ENCODE measurements around the gene ARRDC2.

ARRDC2 gene

GRCh38 chr19:17999684-18000479 lies 8.1 kb upstream of the ARRDC2 start:
- Histone ChIP-seq H3K27me3 (ENCODE audit: insufficient read depth, low read length) (peaks cover 3% of the 10 kb centered on the region), H3K79me1 (ENCODE audit: low read length) (no peaks in the 10 kb centered on the region), H2AFZ (ENCODE audit: insufficient read depth, low read length, poor library complexity) (no peak overlapping the region), H4K91ac (ENCODE audit: low read depth, low read length) (no peak overlapping the region), H3K36me3 (ENCODE audit: control insufficient read depth in 1 of 2, insufficient read depth in 2 of 2, low read length in 2 of 2) (no peaks in the 10 kb centered on the region), H2BK12ac (ENCODE audit: low read length) (no peak overlapping the region), H4K8ac (ENCODE audit: low read depth, low read length) (no peak overlapping the region), H3K14ac (ENCODE audit: low read length) (no peak overlapping the region), H3K9ac (ENCODE audit: low read length) (no peak overlapping the region), H3K4ac (ENCODE audit: low read depth, low read length) (no peak overlapping the region), H3K9me3 (ENCODE audit: insufficient read depth, low read depth, low read length) (peaks cover 2% of the 10 kb centered on the region), H3K4me2 (ENCODE audit: low read length) (no peak overlapping the region), H3K4me3 (ENCODE audit: low read depth, low read length) (no peak overlapping the region), H2AK5ac (ENCODE audit: low read length) (no peak overlapping the region), H3K79me2 (ENCODE audit: control insufficient read depth, insufficient read depth, low read length, poor library complexity) (no peaks in the 10 kb centered on the region), H3K4me1 (ENCODE audit: control insufficient read depth in 1 of 2, insufficient read depth in 2 of 2, low read length in 2 of 2) (peaks cover 0 to 6% of the 10 kb centered on the region in 2 experiments), H3K27ac (ENCODE audit: low read depth, low read length) (no peak overlapping the region), H4K12ac (ENCODE audit: low read depth, low read length) (no peak overlapping the region), H3K18ac (ENCODE audit: low read length) (no peak overlapping the region), H2BK120ac (ENCODE audit: insufficient read depth, low read length, poor library complexity) (no peak overlapping the region), H3K23ac (ENCODE audit: low read length) (no peak overlapping the region), H2BK5ac (ENCODE audit: low read depth, low read length, poor library complexity) (no peak overlapping the region)
- no peak for DNase-seq
- no CpG with 5 or more reads among the region's 21 CpGs for WGBS (ENCODE audit: extremely low coverage, insufficient coverage, insufficient read length)

GRCh38 chr19:18000480-18000914 lies 7.5 kb upstream of the ARRDC2 start:
- Histone ChIP-seq H3K9me3 (ENCODE audit: insufficient read depth, low read depth, low read length) (peaks cover 2% of the 10 kb centered on the region), H3K9ac (ENCODE audit: low read length) (no peak overlapping the region), H3K4me3 (ENCODE audit: low read depth, low read length) (no peak overlapping the region), H4K8ac (ENCODE audit: low read depth, low read length) (no peak overlapping the region), H4K12ac (ENCODE audit: low read depth, low read length) (no peak overlapping the region), H3K14ac (ENCODE audit: low read length) (no peak overlapping the region), H2AK5ac (ENCODE audit: low read length) (no peak overlapping the region), H3K18ac (ENCODE audit: low read length) (no peak overlapping the region), H3K23ac (ENCODE audit: low read length) (no peak overlapping the region), H3K4ac (ENCODE audit: low read depth, low read length) (no peak overlapping the region), H4K91ac (ENCODE audit: low read depth, low read length) (no peak overlapping the region), H3K27ac (ENCODE audit: low read depth, low read length) (no peak overlapping the region), H3K4me2 (ENCODE audit: low read length) (no peak overlapping the region), H2BK5ac (ENCODE audit: low read depth, low read length, poor library complexity) (no peak overlapping the region), H3K4me1 (ENCODE audit: control insufficient read depth in 1 of 2, insufficient read depth in 2 of 2, low read length in 2 of 2) (peaks cover 0 to 6% of the 10 kb centered on the region in 2 experiments), H3K79me2 (ENCODE audit: control insufficient read depth, insufficient read depth, low read length, poor library complexity) (no peaks in the 10 kb centered on the region), H3K27me3 (ENCODE audit: insufficient read depth, low read length) (peaks cover 3% of the 10 kb centered on the region), H3K36me3 (ENCODE audit: control insufficient read depth in 1 of 2, insufficient read depth in 2 of 2, low read length in 2 of 2) (no peaks in the 10 kb centered on the region), H3K79me1 (ENCODE audit: low read length) (no peaks in the 10 kb centered on the region), H2AFZ (ENCODE audit: insufficient read depth, low read length, poor library complexity) (no peak overlapping the region), H2BK120ac (ENCODE audit: insufficient read depth, low read length, poor library complexity) (no peak overlapping the region), H2BK12ac (ENCODE audit: low read length) (no peak overlapping the region)
- no peak for DNase-seq
- no CpG with 5 or more reads among the region's 17 CpGs for WGBS (ENCODE audit: extremely low coverage, insufficient coverage, insufficient read length)

- H3K36me3 ChIP-seq (ENCODE audit: control insufficient read depth in 1 of 2, insufficient read depth in 2 of 2, low read length in 2 of 2) = no peaks in the 10 kb centered on the region
- peak overlapping the region; percentile 75 for H4K91ac ChIP-seq (ENCODE audit: low read depth, low read length)
- H4K12ac ChIP-seq (ENCODE audit: low read depth, low read length) = peak overlapping the region; percentile 31
- H2BK120ac ChIP-seq (ENCODE audit: insufficient read depth, low read length, poor library complexity) = no peak overlapping the region
- no peaks in the 10 kb centered on the region for H3K79me2 ChIP-seq (ENCODE audit: control insufficient read depth, insufficient read depth, low read length, poor library complexity)
- H3K79me1 ChIP-seq (ENCODE audit: low read length) = no peaks in the 10 kb centered on the region
- peak overlapping the region; percentile 88 for H4K8ac ChIP-seq (ENCODE audit: low read depth, low read length)
- peak overlapping the region; percentile 60 for H3K4me3 ChIP-seq (ENCODE audit: low read depth, low read length)
- no CpG with 5 or more reads among the region's 105 CpGs for WGBS (ENCODE audit: extremely low coverage, insufficient coverage, insufficient read length)
- peak overlapping the region; percentile 71 for H2AFZ ChIP-seq (ENCODE audit: insufficient read depth, low read length, poor library complexity)
- no peak overlapping the region for H3K9ac ChIP-seq (ENCODE audit: low read length)
- peaks cover 3% of the 10 kb centered on the region for H3K27me3 ChIP-seq (ENCODE audit: insufficient read depth, low read length)
- H3K23ac ChIP-seq (ENCODE audit: low read length) = no peak overlapping the region
- no peak overlapping the region for H3K4ac ChIP-seq (ENCODE audit: low read depth, low read length)
- H2AK5ac ChIP-seq (ENCODE audit: low read length) = no peak overlapping the region
- peaks cover 0 to 6% of the 10 kb centered on the region in 2 experiments for H3K4me1 ChIP-seq (ENCODE audit: control insufficient read depth in 1 of 2, insufficient read depth in 2 of 2, low read length in 2 of 2)
- no peak overlapping the region for H3K18ac ChIP-seq (ENCODE audit: low read length)
- peak overlapping the region; percentile 9 for H2BK5ac ChIP-seq (ENCODE audit: low read depth, low read length, poor library complexity)
- H3K9me3 ChIP-seq (ENCODE audit: insufficient read depth, low read depth, low read length) = peaks cover 2% of the 10 kb centered on the region
- DNase-seq = peak; percentile 79 to 88
- H3K14ac ChIP-seq (ENCODE audit: low read length) = peak overlapping the region; percentile 49
- H2BK12ac ChIP-seq (ENCODE audit: low read length) = no peak overlapping the region
- peak overlapping the region; percentile 85 for H3K4me2 ChIP-seq (ENCODE audit: low read length)
- no peak overlapping the region for H3K27ac ChIP-seq (ENCODE audit: low read depth, low read length)
Measured at GRCh38 chr19:18000915-18001776, 6.8 kb upstream of the ARRDC2 start.

GRCh38 chr19:18001777-18002345 lies 6.1 kb upstream of the ARRDC2 start:
- Histone ChIP-seq H3K4ac (ENCODE audit: low read depth, low read length) (no peak overlapping the region), H2AFZ (ENCODE audit: insufficient read depth, low read length, poor library complexity) (no peak overlapping the region)

More at GRCh38 chr19:18001777-18002345, 6.1 kb upstream of the ARRDC2 start:
- Histone ChIP-seq H3K23ac (ENCODE audit: low read length) (no peak overlapping the region), H3K4me3 (ENCODE audit: low read depth, low read length) (no peak overlapping the region), H3K27ac (ENCODE audit: low read depth, low read length) (no peak overlapping the region), H3K36me3 (ENCODE audit: control insufficient read depth in 1 of 2, insufficient read depth in 2 of 2, low read length in 2 of 2) (no peaks in the 10 kb centered on the region), H4K12ac (ENCODE audit: low read depth, low read length) (no peak overlapping the region), H3K79me2 (ENCODE audit: control insufficient read depth, insufficient read depth, low read length, poor library complexity) (no peaks in the 10 kb centered on the region), H3K27me3 (ENCODE audit: insufficient read depth, low read length) (peaks cover 3% of the 10 kb centered on the region), H3K4me1 (ENCODE audit: control insufficient read depth in 1 of 2, insufficient read depth in 2 of 2, low read length in 2 of 2) (peaks cover 0 to 6% of the 10 kb centered on the region in 2 experiments), H2BK12ac (ENCODE audit: low read length) (no peak overlapping the region), H3K18ac (ENCODE audit: low read length) (no peak overlapping the region), H2AK5ac (ENCODE audit: low read length) (no peak overlapping the region), H3K9ac (ENCODE audit: low read length) (no peak overlapping the region), H3K9me3 (ENCODE audit: insufficient read depth, low read depth, low read length) (peaks cover 2% of the 10 kb centered on the region), H4K91ac (ENCODE audit: low read depth, low read length) (no peak overlapping the region), H3K14ac (ENCODE audit: low read length) (no peak overlapping the region), H2BK5ac (ENCODE audit: low read depth, low read length, poor library complexity) (no peak overlapping the region), H4K8ac (ENCODE audit: low read depth, low read length) (no peak overlapping the region), H3K79me1 (ENCODE audit: low read length) (no peaks in the 10 kb centered on the region), H2BK120ac (ENCODE audit: insufficient read depth, low read length, poor library complexity) (no peak overlapping the region), H3K4me2 (ENCODE audit: low read length) (peak overlapping the region; percentile 85)
- no CpG with 5 or more reads among the region's 15 CpGs for WGBS (ENCODE audit: extremely low coverage, insufficient coverage, insufficient read length)
- peak in 1 of 2 donors; percentile 30 for DNase-seq

All from trophoblast cell (in vitro differentiated cells and primary cell).